Adrenal gland (tissue), 5 donors: ENCODE measurements around the gene TERF2IP.

Source experiments
- CTCF ChIP-seq, 6 experiments: fragments of 450-650 bp in 4 of 6; fragments of 200-600 bp in 2 of 6; sonication (generic) in 1 of 6; IDR thresholded peaks; 1 replicate in 5 of 6; 2 replicates in 1 of 6; pipeline versions ENCODE4 v1.5.1 to v1.8.0; 2016 to 2021; ENCODE audit warnings: antibody characterized with exemption in 6 of 6, mild to moderate bottlenecking in 2 of 6, moderate library complexity in 1 of 6
- POLR2A ChIP-seq, 2 donors: fragments of 450-650 bp; IDR thresholded peaks; one replicate each; pipeline ENCODE4 v1.6.1; 2017; ENCODE audit warnings: antibody characterized with exemption in 2 of 2, mild to moderate bottlenecking in 2 of 2, moderate library complexity in 1 of 2
- donor health status: DM: no; HTN: no; CAD: no.

GRCh38 chr16:75615619-75616018 is 32.0 kb upstream of the TERF2IP start:
- TF ChIP-seq POLR2A (IDR thresholded peaks at IDR 0.05) (no peak), CTCF (IDR thresholded peaks at IDR 0.05) (no peak)
